Measurements from ENCODE around the gene ADAMTS2.

ADAMTS2 gene

DNA sequence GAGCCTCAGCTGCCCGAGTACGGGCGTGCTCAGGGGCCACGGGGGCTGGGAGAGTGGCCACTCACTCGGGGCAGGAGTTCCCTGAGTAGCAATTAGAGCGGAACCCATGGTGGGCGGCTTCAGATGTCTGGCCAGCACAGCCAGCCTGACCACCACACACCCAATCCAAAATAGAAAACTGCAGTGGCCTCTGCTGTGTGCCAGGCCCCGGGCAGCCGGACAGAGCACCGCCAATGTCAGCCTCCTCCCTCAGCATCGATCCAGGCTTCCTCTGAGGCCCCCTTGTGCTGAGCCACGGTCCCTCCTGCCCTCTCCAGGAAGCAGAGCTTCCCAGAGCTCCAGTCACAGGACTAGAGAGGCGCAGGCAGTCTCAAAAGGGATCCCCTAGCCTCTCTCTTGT is 2.7 kb downstream of the ADAMTS2 start:
- Histone ChIP-seq H3K27ac (ENCODE audit: low read length) (no peak overlapping the region), H3K4me3 (ENCODE audit: low read length) (no peak overlapping the region), H3K36me3 (ENCODE audit: control insufficient read depth, insufficient read depth, low read length) (no peaks in the 10 kb centered on the region), H3K4me1 (ENCODE audit: control insufficient read depth, insufficient read depth, low read length) (peaks cover 6% of the 10 kb centered on the region), H3K27me3 (ENCODE audit: control insufficient read depth, insufficient read depth, low read length) (peaks cover 21% of the 10 kb centered on the region), H3K9me3 (ENCODE audit: control insufficient read depth, insufficient read depth, low read length) (no peaks in the 10 kb centered on the region)
- WGBS (ENCODE audit: insufficient coverage, insufficient read length), result no CpG with 5 or more reads among the region's 13 CpGs
- DNase-seq (ENCODE audit: low read depth, low spot score), result no peak

DNA sequence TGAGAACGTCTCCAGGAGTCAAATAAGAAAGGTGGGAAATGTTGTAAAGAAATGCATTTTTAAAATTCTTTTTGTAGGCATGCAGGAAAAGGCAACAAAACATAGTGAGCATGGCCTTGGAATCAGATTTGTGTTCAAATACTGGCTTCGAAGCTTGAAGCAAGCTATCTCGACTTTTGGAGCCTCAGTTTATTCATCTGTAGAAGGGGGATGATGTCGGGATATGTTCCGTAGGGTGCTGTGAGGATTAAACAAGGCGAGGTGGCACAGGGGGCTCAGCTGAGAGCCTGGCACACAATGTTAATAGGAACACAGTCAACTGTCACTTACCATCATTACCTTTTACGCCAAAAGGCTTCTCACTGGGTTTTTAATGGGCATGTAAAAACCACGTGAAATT is 4.8 kb downstream of the ADAMTS2 start:
- no CpG with 5 or more reads among the region's 8 CpGs for WGBS (ENCODE audit: insufficient coverage, insufficient read length)
- DNase-seq (ENCODE audit: low read depth, low spot score), result no peak
- peaks cover 5% of the 10 kb centered on the region for H3K4me1 ChIP-seq (ENCODE audit: control insufficient read depth, insufficient read depth, low read length)
- H3K27me3 ChIP-seq (ENCODE audit: control insufficient read depth, insufficient read depth, low read length), result peaks cover 10% of the 10 kb centered on the region
- H3K36me3 ChIP-seq (ENCODE audit: control insufficient read depth, insufficient read depth, low read length), result no peaks in the 10 kb centered on the region
- H3K9me3 ChIP-seq (ENCODE audit: control insufficient read depth, insufficient read depth, low read length), result no peaks in the 10 kb centered on the region
- no peak overlapping the region for H3K4me3 ChIP-seq (ENCODE audit: low read length)
- H3K27ac ChIP-seq (ENCODE audit: low read length), result no peak overlapping the region

DNA sequence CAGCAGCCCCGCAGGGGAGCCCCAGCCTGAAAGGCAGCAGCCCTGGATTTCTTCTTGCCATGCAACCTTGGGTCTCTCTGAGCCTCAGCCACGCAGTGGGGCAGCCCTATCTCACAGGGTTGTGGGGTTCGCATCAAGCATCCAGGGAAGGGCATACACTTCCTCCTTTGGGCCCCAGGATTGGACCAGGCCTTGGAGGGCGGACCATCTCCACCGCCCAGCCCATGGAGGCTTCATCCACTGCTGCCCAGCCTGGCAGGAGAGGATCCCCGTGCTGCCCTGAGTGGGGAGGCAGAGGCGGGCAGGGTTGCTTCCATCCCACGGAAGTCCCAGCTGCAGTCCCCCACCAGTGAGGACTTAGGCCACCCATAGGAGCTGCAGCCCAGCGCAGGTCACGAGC is 5.3 kb downstream of the ADAMTS2 start:
- Histone ChIP-seq H3K36me3 (ENCODE audit: control insufficient read depth, insufficient read depth, low read length) (no peaks in the 10 kb centered on the region), H3K9me3 (ENCODE audit: control insufficient read depth, insufficient read depth, low read length) (no peaks in the 10 kb centered on the region), H3K27ac (ENCODE audit: low read length) (no peak overlapping the region), H3K27me3 (ENCODE audit: control insufficient read depth, insufficient read depth, low read length) (peaks cover 10% of the 10 kb centered on the region), H3K4me1 (ENCODE audit: control insufficient read depth, insufficient read depth, low read length) (peaks cover 5% of the 10 kb centered on the region), H3K4me3 (ENCODE audit: low read length) (no peak overlapping the region)
- DNase-seq (ENCODE audit: low read depth, low spot score), result no peak
- WGBS (ENCODE audit: insufficient coverage, insufficient read length), result no CpG with 5 or more reads among the region's 10 CpGs

DNA sequence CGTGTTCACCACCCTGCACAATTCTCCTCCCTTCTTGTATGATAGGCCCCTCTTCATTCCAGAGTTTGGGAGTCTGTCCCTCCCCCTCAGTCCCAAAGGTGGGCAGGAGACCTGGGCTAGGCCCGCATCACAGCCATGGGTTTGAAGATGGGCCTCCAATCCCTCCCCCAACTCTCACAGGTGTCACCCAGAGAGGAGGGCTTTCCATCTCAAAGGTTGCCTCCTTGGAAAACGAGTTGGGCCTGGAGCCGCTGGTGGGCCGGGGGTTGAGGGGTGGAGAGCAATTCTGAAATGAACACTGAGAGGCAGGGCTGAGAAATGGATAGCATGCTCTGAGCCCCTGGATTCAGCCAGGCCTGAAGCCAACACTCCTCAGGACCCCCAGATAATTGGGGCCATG is 6.2 kb downstream of the ADAMTS2 start:
- H3K27me3 ChIP-seq (ENCODE audit: control insufficient read depth, insufficient read depth, low read length), result peaks cover 10% of the 10 kb centered on the region
- H3K9me3 ChIP-seq (ENCODE audit: control insufficient read depth, insufficient read depth, low read length), result no peaks in the 10 kb centered on the region
- DNase-seq (ENCODE audit: low read depth, low spot score), result no peak
- WGBS (ENCODE audit: insufficient coverage, insufficient read length), result no CpG with 5 or more reads among the region's 5 CpGs
- H3K36me3 ChIP-seq (ENCODE audit: control insufficient read depth, insufficient read depth, low read length), result no peaks in the 10 kb centered on the region
- peaks cover 5% of the 10 kb centered on the region for H3K4me1 ChIP-seq (ENCODE audit: control insufficient read depth, insufficient read depth, low read length)
- H3K27ac ChIP-seq (ENCODE audit: low read length), result no peak overlapping the region
- no peak overlapping the region for H3K4me3 ChIP-seq (ENCODE audit: low read length)

DNA sequence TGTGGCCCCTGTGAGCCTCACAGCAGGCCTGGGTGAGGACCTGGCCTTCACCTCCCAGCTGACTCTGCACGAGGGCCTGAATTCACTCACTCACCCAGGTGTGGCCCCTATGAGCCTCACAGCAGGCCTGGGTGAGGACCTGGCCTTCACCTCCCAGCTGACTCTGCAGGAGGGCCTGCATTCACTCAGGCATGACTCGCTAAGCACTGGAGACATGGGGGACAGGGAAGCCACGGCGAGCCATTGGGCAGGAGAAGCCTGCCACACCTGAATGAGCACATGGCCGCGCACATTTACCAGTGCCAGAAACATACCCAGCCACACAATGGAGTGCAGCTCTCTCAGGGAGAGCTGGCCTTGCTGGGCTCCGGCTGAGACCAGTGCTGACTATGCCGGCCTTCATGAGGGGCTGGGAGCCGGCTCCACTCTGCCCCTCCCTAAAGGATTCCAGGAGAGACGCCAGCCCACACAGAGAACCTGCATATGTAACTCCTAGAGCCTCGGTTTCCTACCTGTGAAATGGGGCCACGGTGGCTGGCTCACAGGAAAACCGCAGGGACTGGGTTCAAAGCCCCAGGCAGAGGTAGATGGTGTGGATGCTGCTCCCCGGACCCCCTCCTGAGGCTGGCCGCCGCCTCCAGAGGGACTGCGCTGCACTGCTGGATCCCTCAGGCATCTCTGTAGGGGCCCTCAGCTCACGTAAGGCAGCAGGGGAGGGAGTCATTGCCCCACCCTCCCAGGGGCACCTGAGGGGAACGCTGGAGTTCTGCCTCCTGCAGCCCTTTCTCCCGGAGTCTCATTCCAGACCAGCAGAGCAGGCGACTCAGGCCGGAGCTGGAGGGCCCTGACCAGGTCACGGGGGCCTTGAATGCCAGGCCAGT is 7.2 kb downstream of the ADAMTS2 start:
- Histone ChIP-seq H3K9me3 (ENCODE audit: control insufficient read depth, insufficient read depth, low read length) (no peaks in the 10 kb centered on the region), H3K36me3 (ENCODE audit: control insufficient read depth, insufficient read depth, low read length) (no peaks in the 10 kb centered on the region), H3K27ac (ENCODE audit: low read length) (no peak overlapping the region), H3K4me3 (ENCODE audit: low read length) (no peak overlapping the region), H3K4me1 (ENCODE audit: control insufficient read depth, insufficient read depth, low read length) (peaks cover 2% of the 10 kb centered on the region), H3K27me3 (ENCODE audit: control insufficient read depth, insufficient read depth, low read length) (peaks cover 3% of the 10 kb centered on the region)
- no CpG with 5 or more reads among the region's 23 CpGs for WGBS (ENCODE audit: insufficient coverage, insufficient read length)
- no peak for DNase-seq (ENCODE audit: low read depth, low spot score)

DNA sequence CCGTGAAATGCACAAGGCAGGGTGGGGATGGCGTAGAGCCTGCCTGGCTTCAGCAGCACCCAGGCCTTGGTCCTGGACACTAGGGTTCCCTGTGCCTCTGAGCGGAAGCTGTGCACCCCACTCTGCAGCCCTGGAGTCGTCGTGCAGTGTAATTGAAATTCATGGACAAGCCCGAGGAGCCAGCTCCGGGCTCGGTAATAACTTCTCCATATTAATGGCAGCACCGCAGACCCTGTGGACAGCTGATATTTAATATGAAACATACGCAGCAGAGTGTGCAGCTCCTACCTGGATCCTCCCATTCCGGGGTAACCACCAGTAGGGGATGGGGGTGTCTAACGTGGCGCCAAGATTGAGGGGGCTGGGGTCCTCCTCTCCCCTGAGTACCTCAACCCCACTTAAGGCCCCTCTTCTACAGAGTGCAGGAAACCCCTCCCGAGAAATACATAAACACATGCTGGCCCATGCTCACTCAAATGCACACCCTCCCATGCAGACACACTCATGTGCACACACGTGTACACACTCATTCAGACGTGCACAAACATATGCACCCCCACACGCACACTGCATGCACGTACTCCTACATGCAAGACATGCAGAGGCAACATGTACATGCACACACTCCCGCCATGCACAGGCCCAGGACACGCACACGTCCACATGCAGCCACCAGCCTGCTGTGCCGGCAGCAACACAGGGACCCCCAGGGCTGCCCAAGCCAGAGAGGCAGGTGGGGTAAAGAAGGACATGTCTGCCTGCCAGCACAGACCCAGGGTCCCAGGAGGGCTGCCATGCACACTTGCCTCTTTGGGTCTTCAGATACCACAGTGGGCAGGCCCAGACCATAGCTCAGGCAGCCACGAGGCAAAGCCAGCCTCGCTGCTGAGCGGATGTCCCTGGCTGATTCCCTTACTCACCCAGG is 8.1 kb downstream of the ADAMTS2 start:
- WGBS (ENCODE audit: insufficient coverage, insufficient read length), result no CpG with 5 or more reads among the region's 25 CpGs
- Histone ChIP-seq H3K27me3 (ENCODE audit: control insufficient read depth, insufficient read depth, low read length) (no peaks in the 10 kb centered on the region), H3K4me3 (ENCODE audit: low read length) (no peak overlapping the region), H3K36me3 (ENCODE audit: control insufficient read depth, insufficient read depth, low read length) (no peaks in the 10 kb centered on the region), H3K9me3 (ENCODE audit: control insufficient read depth, insufficient read depth, low read length) (no peaks in the 10 kb centered on the region), H3K4me1 (ENCODE audit: control insufficient read depth, insufficient read depth, low read length) (0 out of 2 replicates have a peak, but pooled peaks cover 1% of the 10 kb centered on the region), H3K27ac (ENCODE audit: low read length) (no peak overlapping the region)
- DNase-seq (ENCODE audit: low read depth, low spot score), result no peak

DNA sequence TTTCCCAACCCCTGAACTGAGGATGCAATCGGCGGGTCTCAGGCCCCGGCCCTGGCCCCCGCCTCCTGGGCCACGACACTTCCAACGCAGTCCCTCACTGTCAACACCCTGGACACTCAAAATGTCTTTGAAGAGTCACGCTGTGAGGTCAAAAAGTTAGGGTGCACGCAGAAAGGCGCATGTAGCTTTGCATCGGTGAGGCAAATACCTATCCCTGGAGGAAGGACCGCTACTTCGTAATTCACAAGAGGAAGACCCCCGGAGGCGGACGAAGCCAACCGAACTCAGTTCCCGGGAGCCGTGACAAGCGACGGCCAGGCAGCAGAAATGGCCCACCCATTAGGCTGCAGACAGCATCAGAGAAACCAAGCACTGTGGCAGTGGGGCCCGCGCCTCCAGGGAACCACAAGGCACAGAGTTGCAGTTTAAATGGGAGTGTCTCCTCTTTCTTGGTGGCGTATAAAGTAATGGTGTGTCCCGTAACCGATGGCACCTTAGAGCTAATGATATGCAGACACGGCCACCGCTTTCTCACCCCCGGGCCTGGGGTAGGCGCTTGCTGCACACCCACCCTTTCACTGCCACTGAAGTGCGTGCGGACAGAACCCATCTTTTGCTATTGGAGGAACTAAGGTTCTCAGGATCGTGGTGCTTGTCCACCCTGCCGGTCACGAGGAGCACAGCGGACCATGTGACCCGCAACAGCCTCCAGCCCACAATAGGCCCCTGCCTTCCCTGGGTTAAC is 9.0 kb downstream of the ADAMTS2 start:
- no peaks in the 10 kb centered on the region for H3K27me3 ChIP-seq (ENCODE audit: control insufficient read depth, insufficient read depth, low read length)
- DNase-seq (ENCODE audit: low read depth, low spot score), result no peak
- H3K9me3 ChIP-seq (ENCODE audit: control insufficient read depth, insufficient read depth, low read length), result no peaks in the 10 kb centered on the region
- no peak overlapping the region for H3K27ac ChIP-seq (ENCODE audit: low read length)
- WGBS (ENCODE audit: insufficient coverage, insufficient read length), result no CpG with 5 or more reads among the region's 36 CpGs
- H3K36me3 ChIP-seq (ENCODE audit: control insufficient read depth, insufficient read depth, low read length), result no peaks in the 10 kb centered on the region
- H3K4me3 ChIP-seq (ENCODE audit: low read length), result no peak overlapping the region
- 0 out of 2 replicates have a peak, but pooled peaks cover 1% of the 10 kb centered on the region for H3K4me1 ChIP-seq (ENCODE audit: control insufficient read depth, insufficient read depth, low read length)

DNA sequence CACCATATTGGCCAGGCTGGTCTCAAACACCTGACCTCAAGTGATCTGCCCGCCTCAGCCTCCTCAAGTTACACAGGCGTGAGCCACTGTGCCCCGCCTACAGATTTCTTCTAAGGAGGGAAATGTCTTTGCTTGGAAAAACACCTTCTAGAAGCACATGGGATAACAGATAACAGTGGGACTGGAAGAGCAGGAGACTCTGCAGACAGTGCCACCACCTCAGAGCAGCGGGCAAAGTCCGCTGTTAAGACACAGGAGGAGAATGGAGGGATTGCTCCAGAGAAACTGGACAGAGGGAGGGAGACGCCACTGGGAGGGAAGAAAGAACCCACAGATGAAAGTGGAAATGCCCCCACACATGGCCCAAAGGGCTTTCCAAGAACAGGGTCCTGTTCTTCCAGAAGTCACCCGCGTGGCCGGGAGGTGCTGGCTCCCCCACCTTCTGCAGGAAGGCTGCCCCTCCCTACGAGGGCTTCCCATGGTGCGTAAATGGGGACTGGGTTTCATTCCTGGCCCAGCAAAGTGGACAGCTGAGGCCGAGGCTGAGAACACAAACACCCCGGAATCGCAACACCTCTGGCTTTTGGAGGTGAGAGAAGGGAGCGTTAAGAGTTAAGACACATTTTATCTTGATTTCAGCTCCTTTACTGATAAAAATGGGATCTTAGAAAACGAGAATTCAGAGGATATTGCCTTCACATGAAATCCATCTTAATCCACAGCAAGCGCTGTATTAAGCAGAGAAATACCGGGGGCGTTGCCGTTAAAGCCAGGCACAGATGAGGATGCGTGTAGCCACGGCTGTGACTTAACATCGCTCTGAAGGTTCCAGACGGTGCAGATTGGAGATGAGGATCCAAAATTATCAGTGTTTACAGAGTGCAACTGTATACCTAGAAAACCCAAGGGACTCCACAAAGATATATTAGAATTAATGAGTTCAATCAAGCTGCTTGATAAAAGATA is 11.2 kb downstream of the ADAMTS2 start:
- no CpG with 5 or more reads among the region's 24 CpGs for WGBS (ENCODE audit: insufficient coverage, insufficient read length)
- no peak overlapping the region for H3K27ac ChIP-seq (ENCODE audit: low read length)

DNA sequence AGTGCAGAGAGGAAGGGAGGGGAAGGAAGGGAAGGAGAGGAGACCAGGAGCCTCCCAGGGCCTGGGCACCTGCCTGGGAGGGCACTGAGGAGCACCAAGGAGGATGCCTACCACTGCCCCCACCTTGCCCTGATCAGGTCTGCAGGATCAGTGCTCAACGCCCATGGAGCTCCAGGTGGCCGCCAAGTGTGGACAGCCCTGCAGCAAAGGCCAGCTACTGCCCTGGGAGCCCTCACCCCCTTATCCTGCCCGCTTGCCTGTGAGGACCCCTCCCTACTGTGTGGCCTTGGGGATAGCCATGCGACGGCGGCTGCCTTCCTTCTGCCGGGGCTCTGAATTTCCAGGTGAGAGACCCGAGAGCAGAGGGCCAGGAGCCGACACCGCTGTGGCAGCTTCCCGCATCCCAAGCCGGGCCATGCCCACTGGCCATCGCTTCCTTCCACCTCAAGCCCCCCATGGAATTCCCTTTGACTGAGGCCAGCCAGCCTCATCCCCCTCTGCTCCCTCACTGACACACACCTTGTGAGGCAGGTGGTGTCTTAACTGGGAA is 12.4 kb downstream of the ADAMTS2 start:
- WGBS (ENCODE audit: insufficient coverage, insufficient read length), result no CpG with 5 or more reads among the region's 13 CpGs
- H3K27ac ChIP-seq (ENCODE audit: low read length), result no peak overlapping the region

More for the DNA sequence above, 11.2 kb downstream of the ADAMTS2 start:
- Histone ChIP-seq H3K36me3 (ENCODE audit: control insufficient read depth, insufficient read depth, low read length) (no peaks in the 10 kb centered on the region), H3K9me3 (ENCODE audit: control insufficient read depth, insufficient read depth, low read length) (no peaks in the 10 kb centered on the region), H3K4me1 (ENCODE audit: control insufficient read depth, insufficient read depth, low read length) (peaks cover 3% of the 10 kb centered on the region; the same call in 1 of the 2 replicates), H3K4me3 (ENCODE audit: low read length) (no peak overlapping the region), H3K27me3 (ENCODE audit: control insufficient read depth, insufficient read depth, low read length) (no peaks in the 10 kb centered on the region)
- DNase-seq (ENCODE audit: low read depth, low spot score), result no peak

More for the DNA sequence above, 12.4 kb downstream of the ADAMTS2 start:
- no peaks in the 10 kb centered on the region for H3K36me3 ChIP-seq (ENCODE audit: control insufficient read depth, insufficient read depth, low read length)
- no peak overlapping the region for H3K4me3 ChIP-seq (ENCODE audit: low read length)
- no peaks in the 10 kb centered on the region for H3K9me3 ChIP-seq (ENCODE audit: control insufficient read depth, insufficient read depth, low read length)
- no peaks in the 10 kb centered on the region for H3K27me3 ChIP-seq (ENCODE audit: control insufficient read depth, insufficient read depth, low read length)
- no peak for DNase-seq (ENCODE audit: low read depth, low spot score)
- peaks cover 3% of the 10 kb centered on the region; the same call in 1 of the 2 replicates for H3K4me1 ChIP-seq (ENCODE audit: control insufficient read depth, insufficient read depth, low read length)

Data from iPS DF 6.9 (cell line).